ENCODE results near the gene PRKCE. TPM values are rescaled to one million over a fixed set of nuclear protein-coding genes. Genes with fewer than 3 reads are reported as not detected.

The PRKCE gene
- polyA plus RNA-seq, 2 donors = 2.6 to 2.9 TPM

GRCh38 chr2:46002947-46003346 is 351.5 kb downstream of the PRKCE start:
- WGBS, 2 donors = 94% methylated on average over 2 of the region's 2 CpGs
- no peak overlapping the region for H3K27ac ChIP-seq (ENCODE audit: low read depth in 2 of 2, low read length in 1 of 2)
- no peaks in the 10 kb centered on the region for H3K27me3 ChIP-seq (ENCODE audit: control insufficient read depth in 1 of 2, insufficient read depth in 2 of 2, low read length in 2 of 2)
- H3K36me3 ChIP-seq (ENCODE audit: control insufficient read depth in 2 of 2, insufficient read depth in 2 of 2, low read length in 1 of 2) = peaks cover 0 to 4% of the 10 kb centered on the region in 2 donors
- no peak overlapping the region for H3K4me3 ChIP-seq (ENCODE audit: low read depth in 1 of 2, low read length in 2 of 2)
- no peaks in the 10 kb centered on the region for H3K4me1 ChIP-seq (ENCODE audit: control insufficient read depth in 2 of 2, insufficient read depth in 2 of 2, low read length in 1 of 2)
- no peaks in the 10 kb centered on the region for H3K9me3 ChIP-seq (ENCODE audit: control insufficient read depth in 2 of 2, insufficient read depth in 1 of 2, low read depth in 1 of 2, low read length in 1 of 2)

DNA sequence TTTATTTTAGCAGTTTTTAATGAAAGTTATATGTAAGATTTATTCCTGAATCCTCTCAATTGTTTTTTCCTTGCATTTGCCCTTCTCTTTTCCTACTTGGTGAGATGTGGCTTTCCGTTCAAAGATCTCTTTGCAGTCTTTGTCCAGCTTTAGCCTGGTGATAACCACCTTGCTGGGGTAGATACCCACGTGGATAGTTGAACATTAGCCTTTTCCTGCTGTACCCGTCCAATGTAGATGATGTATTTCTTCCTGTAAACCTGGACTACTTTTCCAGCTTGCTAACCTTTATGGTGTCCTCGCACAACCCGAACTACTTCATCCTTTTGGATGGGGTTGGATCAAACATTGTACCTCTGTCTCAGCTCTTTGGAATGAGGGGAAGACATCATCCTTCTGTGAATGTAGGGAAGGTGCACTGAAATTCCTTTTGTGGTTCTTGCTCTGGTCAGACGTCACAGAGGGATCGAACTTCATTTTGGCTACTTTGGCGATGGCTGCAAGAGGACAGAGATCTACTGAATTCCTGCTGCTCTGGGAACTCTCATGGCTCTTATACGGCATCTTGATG is 352.5 kb downstream of the PRKCE start:
- Histone ChIP-seq H3K4me1 (ENCODE audit: control insufficient read depth in 2 of 2, insufficient read depth in 2 of 2, low read length in 1 of 2) (no peaks in the 10 kb centered on the region), H3K9me3 (ENCODE audit: control insufficient read depth in 2 of 2, insufficient read depth in 1 of 2, low read depth in 1 of 2, low read length in 1 of 2) (no peaks in the 10 kb centered on the region), H3K4me3 (ENCODE audit: low read depth in 1 of 2, low read length in 2 of 2) (no peak overlapping the region), H3K36me3 (ENCODE audit: control insufficient read depth in 2 of 2, insufficient read depth in 2 of 2, low read length in 1 of 2) (peaks cover 0 to 4% of the 10 kb centered on the region in 2 donors), H3K27me3 (ENCODE audit: control insufficient read depth in 1 of 2, insufficient read depth in 2 of 2, low read length in 2 of 2) (no peaks in the 10 kb centered on the region), H3K27ac (ENCODE audit: low read depth in 2 of 2, low read length in 1 of 2) (no peak overlapping the region)
- 90% methylated on average over 9 of the region's 9 CpGs for WGBS, 2 donors

- Histone ChIP-seq H3K4me1 (ENCODE audit: control insufficient read depth in 2 of 2, insufficient read depth in 2 of 2, low read length in 1 of 2) (no peaks in the 10 kb centered on the region), H3K27ac (ENCODE audit: low read depth in 2 of 2, low read length in 1 of 2) (no peak overlapping the region), H3K36me3 (ENCODE audit: control insufficient read depth in 2 of 2, insufficient read depth in 2 of 2, low read length in 1 of 2) (peaks cover 0 to 4% of the 10 kb centered on the region in 2 donors), H3K9me3 (ENCODE audit: control insufficient read depth in 2 of 2, insufficient read depth in 1 of 2, low read depth in 1 of 2, low read length in 1 of 2) (no peaks in the 10 kb centered on the region), H3K27me3 (ENCODE audit: control insufficient read depth in 1 of 2, insufficient read depth in 2 of 2, low read length in 2 of 2) (no peaks in the 10 kb centered on the region), H3K4me3 (ENCODE audit: low read depth in 1 of 2, low read length in 2 of 2) (no peak overlapping the region)
- WGBS, 2 donors = 93 to 94% methylated on average over 7 of the region's 7 CpGs
Observed at GRCh38 chr2:46006473-46007025, 355.1 kb downstream of the PRKCE start.

DNA sequence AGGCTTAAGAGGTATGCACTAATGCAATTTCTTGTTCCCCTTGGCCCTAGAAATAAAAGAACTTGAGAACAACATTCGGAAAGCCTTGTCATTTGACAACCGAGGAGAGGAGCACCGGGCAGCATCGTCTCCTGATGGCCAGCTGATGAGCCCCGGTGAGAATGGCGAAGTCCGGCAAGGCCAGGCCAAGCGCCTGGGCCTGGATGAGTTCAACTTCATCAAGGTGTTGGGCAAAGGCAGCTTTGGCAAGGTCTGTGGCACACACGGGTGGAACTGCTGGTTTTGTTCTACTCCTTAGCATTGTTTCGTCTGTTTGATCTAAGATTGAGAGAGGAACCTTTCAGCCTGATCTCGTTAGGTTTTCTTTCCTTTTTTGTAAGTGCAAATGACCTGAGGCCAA is 355.9 kb downstream of the PRKCE start:
- H3K27ac ChIP-seq (ENCODE audit: low read depth in 2 of 2, low read length in 1 of 2) = no peak overlapping the region
- no peaks in the 10 kb centered on the region for H3K4me1 ChIP-seq (ENCODE audit: control insufficient read depth in 2 of 2, insufficient read depth in 2 of 2, low read length in 1 of 2)
- H3K36me3 ChIP-seq (ENCODE audit: control insufficient read depth in 2 of 2, insufficient read depth in 2 of 2, low read length in 1 of 2) = peaks cover 2 to 4% of the 10 kb centered on the region in 2 donors
- no peak overlapping the region for H3K4me3 ChIP-seq (ENCODE audit: low read depth in 1 of 2, low read length in 2 of 2)
- H3K9me3 ChIP-seq (ENCODE audit: control insufficient read depth in 2 of 2, insufficient read depth in 1 of 2, low read depth in 1 of 2, low read length in 1 of 2) = no peaks in the 10 kb centered on the region
- H3K27me3 ChIP-seq (ENCODE audit: control insufficient read depth in 1 of 2, insufficient read depth in 2 of 2, low read length in 2 of 2) = no peaks in the 10 kb centered on the region
- WGBS, 2 donors = 87 to 92% methylated on average over 11 of the region's 11 CpGs

- Histone ChIP-seq H3K9me3 (ENCODE audit: control insufficient read depth in 2 of 2, insufficient read depth in 1 of 2, low read depth in 1 of 2, low read length in 1 of 2) (no peaks in the 10 kb centered on the region), H3K27me3 (ENCODE audit: control insufficient read depth in 1 of 2, insufficient read depth in 2 of 2, low read length in 2 of 2) (no peaks in the 10 kb centered on the region), H3K4me1 (ENCODE audit: control insufficient read depth in 2 of 2, insufficient read depth in 2 of 2, low read length in 1 of 2) (no peaks in the 10 kb centered on the region), H3K27ac (ENCODE audit: low read depth in 2 of 2, low read length in 1 of 2) (no peak overlapping the region), H3K4me3 (ENCODE audit: low read depth in 1 of 2, low read length in 2 of 2) (no peak overlapping the region), H3K36me3 (ENCODE audit: control insufficient read depth in 2 of 2, insufficient read depth in 2 of 2, low read length in 1 of 2) (peaks cover 0 to 3% of the 10 kb centered on the region in 2 donors)
- WGBS, 2 donors = 62 to 63% methylated on average over 5 of the region's 5 CpGs
Observed at GRCh38 chr2:46008091-46008870, 356.8 kb downstream of the PRKCE start.

GRCh38 chr2:46009315-46009714 is 357.8 kb downstream of the PRKCE start:
- no peaks in the 10 kb centered on the region for H3K4me1 ChIP-seq (ENCODE audit: control insufficient read depth in 2 of 2, insufficient read depth in 2 of 2, low read length in 1 of 2)
- no peaks in the 10 kb centered on the region for H3K9me3 ChIP-seq (ENCODE audit: control insufficient read depth in 2 of 2, insufficient read depth in 1 of 2, low read depth in 1 of 2, low read length in 1 of 2)
- H3K27ac ChIP-seq (ENCODE audit: low read depth in 2 of 2, low read length in 1 of 2) = no peak overlapping the region
- H3K27me3 ChIP-seq (ENCODE audit: control insufficient read depth in 1 of 2, insufficient read depth in 2 of 2, low read length in 2 of 2) = no peaks in the 10 kb centered on the region
- 88% methylated on average over 2 of the region's 2 CpGs for WGBS, 2 donors
- peaks cover 0 to 3% of the 10 kb centered on the region in 2 donors for H3K36me3 ChIP-seq (ENCODE audit: control insufficient read depth in 2 of 2, insufficient read depth in 2 of 2, low read length in 1 of 2)
- no peak overlapping the region for H3K4me3 ChIP-seq (ENCODE audit: low read depth in 1 of 2, low read length in 2 of 2)

DNA sequence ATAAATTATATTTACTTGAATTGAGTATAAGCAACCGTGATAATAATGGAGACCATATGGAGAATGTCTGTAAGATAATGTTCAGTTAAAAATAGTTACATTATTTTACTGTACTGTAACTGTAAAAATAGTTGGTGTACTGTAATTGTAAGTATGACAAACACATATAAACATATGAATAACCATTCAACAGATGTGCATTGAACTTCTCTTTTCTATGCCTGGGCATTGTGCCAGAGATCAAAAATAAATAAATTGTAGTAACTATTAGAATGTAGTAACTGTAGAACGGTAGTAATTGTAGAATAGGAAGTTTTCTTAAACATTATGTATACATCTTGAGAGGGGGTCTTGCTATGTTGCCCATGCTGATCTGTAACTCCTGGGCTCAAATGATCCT is 358.3 kb downstream of the PRKCE start:
- Histone ChIP-seq H3K36me3 (ENCODE audit: control insufficient read depth in 2 of 2, insufficient read depth in 2 of 2, low read length in 1 of 2) (peaks cover 0 to 3% of the 10 kb centered on the region in 2 donors), H3K9me3 (ENCODE audit: control insufficient read depth in 2 of 2, insufficient read depth in 1 of 2, low read depth in 1 of 2, low read length in 1 of 2) (no peaks in the 10 kb centered on the region), H3K27ac (ENCODE audit: low read depth in 2 of 2, low read length in 1 of 2) (no peak overlapping the region), H3K4me1 (ENCODE audit: control insufficient read depth in 2 of 2, insufficient read depth in 2 of 2, low read length in 1 of 2) (no peaks in the 10 kb centered on the region), H3K27me3 (ENCODE audit: control insufficient read depth in 1 of 2, insufficient read depth in 2 of 2, low read length in 2 of 2) (no peaks in the 10 kb centered on the region), H3K4me3 (ENCODE audit: low read depth in 1 of 2, low read length in 2 of 2) (no peak overlapping the region)
- 55 to 61% methylated on average over 2 of the region's 2 CpGs for WGBS, 2 donors

GRCh38 chr2:46010223-46010924 is 358.9 kb downstream of the PRKCE start:
- peaks cover 0 to 3% of the 10 kb centered on the region in 2 donors for H3K36me3 ChIP-seq (ENCODE audit: control insufficient read depth in 2 of 2, insufficient read depth in 2 of 2, low read length in 1 of 2)
- no peaks in the 10 kb centered on the region for H3K4me1 ChIP-seq (ENCODE audit: control insufficient read depth in 2 of 2, insufficient read depth in 2 of 2, low read length in 1 of 2)
- WGBS, 2 donors = 86 to 91% methylated on average over 5 of the region's 5 CpGs
- H3K27ac ChIP-seq (ENCODE audit: low read depth in 2 of 2, low read length in 1 of 2) = no peak overlapping the region
- H3K9me3 ChIP-seq (ENCODE audit: control insufficient read depth in 2 of 2, insufficient read depth in 1 of 2, low read depth in 1 of 2, low read length in 1 of 2) = no peaks in the 10 kb centered on the region
- no peaks in the 10 kb centered on the region for H3K27me3 ChIP-seq (ENCODE audit: control insufficient read depth in 1 of 2, insufficient read depth in 2 of 2, low read length in 2 of 2)
- no peak overlapping the region for H3K4me3 ChIP-seq (ENCODE audit: low read depth in 1 of 2, low read length in 2 of 2)

DNA sequence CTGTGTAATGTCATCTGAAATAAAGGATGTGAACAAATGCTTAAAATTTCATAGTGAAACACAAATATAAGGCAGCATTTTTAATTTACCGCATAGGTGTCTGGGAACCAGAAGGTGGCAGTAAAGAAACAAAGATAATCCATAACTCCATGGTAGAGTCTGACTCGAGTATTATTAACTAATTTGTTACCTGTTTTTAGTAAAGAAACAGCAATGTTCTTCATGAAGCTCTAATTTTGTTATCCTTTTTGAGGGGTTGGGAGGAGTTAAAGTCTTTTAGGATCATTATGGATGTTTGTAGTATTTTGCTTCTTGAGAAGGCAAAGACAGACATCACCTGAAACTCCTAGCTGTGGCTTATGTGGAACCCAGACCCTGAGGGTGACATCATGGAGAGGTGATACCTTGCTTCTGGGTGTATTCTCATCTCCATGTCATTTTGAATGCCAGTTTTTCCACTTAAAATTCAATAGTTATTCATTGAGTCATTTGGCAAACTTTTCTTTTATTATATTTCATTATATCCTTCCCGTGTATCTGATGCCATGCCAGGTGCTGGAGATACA is 359.5 kb downstream of the PRKCE start:
- Histone ChIP-seq H3K36me3 (ENCODE audit: control insufficient read depth in 2 of 2, insufficient read depth in 2 of 2, low read length in 1 of 2) (peaks cover 0 to 3% of the 10 kb centered on the region in 2 donors), H3K27me3 (ENCODE audit: control insufficient read depth in 1 of 2, insufficient read depth in 2 of 2, low read length in 2 of 2) (no peaks in the 10 kb centered on the region), H3K4me1 (ENCODE audit: control insufficient read depth in 2 of 2, insufficient read depth in 2 of 2, low read length in 1 of 2) (no peaks in the 10 kb centered on the region), H3K9me3 (ENCODE audit: control insufficient read depth in 2 of 2, insufficient read depth in 1 of 2, low read depth in 1 of 2, low read length in 1 of 2) (no peaks in the 10 kb centered on the region), H3K4me3 (ENCODE audit: low read depth in 1 of 2, low read length in 2 of 2) (no peak overlapping the region), H3K27ac (ENCODE audit: low read depth in 2 of 2, low read length in 1 of 2) (no peak overlapping the region)
- 32 to 36% methylated on average over 3 of the region's 3 CpGs for WGBS, 2 donors

Data from esophagus (tissue), 2 donors.